Parathyroid adenoma (tissue), 2 donors: ENCODE results near the gene CAPZA1.
A peak's percentile ranks its signal among the peaks of the same experiment; 100 is the strongest.

Experiments used
- H2AFZ ChIP-seq: fragments of 300-600 bp; sonication (generic); one replicate; pipeline ENCODE4 v1.7.0; 2017; ENCODE audit warnings: antibody characterized with exemption, mild to moderate bottlenecking
- H3K27ac ChIP-seq: fragments of 300-600 bp; sonication (generic); one replicate; pipeline ENCODE4 v1.7.0; 2017
- H3K27me3 ChIP-seq: fragments of 300-600 bp; sonication (generic); one replicate; pipeline ENCODE4 v1.7.0; 2017; ENCODE audit warnings: low read length; ENCODE audit not compliant: control insufficient read depth, insufficient read depth
- H3K36me3 ChIP-seq: fragments of 300-600 bp; sonication (generic); one replicate; pipeline ENCODE4 v1.7.0; 2017; ENCODE audit warnings: low read length; ENCODE audit not compliant: control insufficient read depth, insufficient read depth
- H3K4me1 ChIP-seq: fragments of 300-600 bp; sonication (generic); one replicate; pipeline ENCODE4 v1.7.0; 2017; ENCODE audit warnings: control low read depth
- H3K4me2 ChIP-seq: fragments of 300-600 bp; sonication (generic); one replicate; pipeline ENCODE4 v1.7.0; 2017; ENCODE audit warnings: low read length
- H3K4me3 ChIP-seq: fragments of 300-600 bp; sonication (generic); one replicate; pipeline ENCODE4 v1.7.0; 2017; ENCODE audit warnings: low read depth, low read length
- H3K79me2 ChIP-seq: fragments of 300-600 bp; sonication (generic); one replicate; pipeline ENCODE4 v1.7.0; 2017; ENCODE audit warnings: control low read depth
- H3K9ac ChIP-seq: fragments of 300-600 bp; sonication (generic); one replicate; pipeline ENCODE4 v1.7.0; 2017; ENCODE audit warnings: mild to moderate bottlenecking
- H3K9me3 ChIP-seq: fragments of 300-600 bp; sonication (generic); one replicate; pipeline ENCODE4 v1.7.0; 2017; ENCODE audit warnings: low read length; ENCODE audit not compliant: control insufficient read depth
- TF ChIP-seq, protein P1 (sequence below): fragments of 300-600 bp; sonication (generic); IDR thresholded peaks from one replicate; pipeline ENCODE4 v1.7.0; 2017; ENCODE audit warnings: antibody characterized with exemption, mild to moderate bottlenecking
- donor health status: primary hyperparathyroidism.

Gene CAPZA1

DNA sequence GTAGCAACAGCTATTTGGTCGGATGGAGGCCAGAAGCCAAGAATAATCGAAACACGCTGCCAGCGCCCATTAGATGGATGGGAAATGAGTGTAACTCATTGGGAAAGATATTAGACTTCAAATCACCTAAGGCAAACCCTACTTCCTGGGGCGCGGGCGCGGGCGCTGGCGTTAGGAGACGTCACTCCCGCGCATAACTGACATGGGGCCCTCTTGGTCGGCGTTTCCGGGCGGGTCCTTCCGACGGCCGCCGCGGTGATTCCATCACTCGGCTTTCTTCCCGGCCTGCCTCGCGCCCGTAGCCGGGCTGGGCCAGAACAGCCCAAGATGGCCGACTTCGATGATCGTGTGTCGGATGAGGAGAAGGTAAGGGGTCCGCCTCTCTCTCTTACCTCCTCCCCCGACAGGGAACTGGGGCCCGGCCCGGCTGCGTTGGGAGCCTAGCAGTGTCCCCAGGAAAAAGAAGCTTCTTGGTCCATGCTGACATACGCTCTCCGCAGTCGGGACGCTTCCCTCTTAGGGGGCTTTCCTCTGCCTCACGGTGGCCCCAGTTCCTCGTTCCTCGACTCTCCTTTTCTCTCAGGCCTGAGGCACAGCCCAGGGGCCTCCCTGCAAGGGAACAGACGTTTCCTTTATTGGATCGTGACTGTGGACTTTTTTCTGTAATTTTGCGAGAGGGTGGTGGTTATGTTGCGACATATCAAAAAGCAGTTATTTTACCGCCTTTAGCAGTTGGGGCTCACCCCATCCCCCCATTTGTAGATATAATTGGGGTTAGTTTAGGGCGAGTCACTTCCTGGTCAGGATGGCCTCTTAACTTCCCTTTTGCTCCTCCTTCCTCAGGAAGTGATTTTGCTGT lies at the start of gene CAPZA1:
Gene CAPZA1 (plus strand): TSS at position 315 of the 859 bp plus-strand sequence. CDS start 13 bp downstream, at position 328.
- peak within 1 kb of the TSS; percentile 93 for H3K4me2 ChIP-seq
- peak within 1 kb of the TSS; percentile 97 for H2AFZ ChIP-seq
- peaks cover 12% of the 10 kb centered on the region for H3K79me2 ChIP-seq
- H3K36me3 ChIP-seq = no peaks in the 10 kb centered on the region
- H3K27me3 ChIP-seq = no peaks in the 10 kb centered on the region
- peak within 1 kb of the TSS; percentile 84 for H3K9ac ChIP-seq
- H3K27ac ChIP-seq = peak within 1 kb of the TSS; percentile 96
- no peaks in the 10 kb centered on the region for H3K9me3 ChIP-seq
- TF ChIP-seq, protein P1, sequence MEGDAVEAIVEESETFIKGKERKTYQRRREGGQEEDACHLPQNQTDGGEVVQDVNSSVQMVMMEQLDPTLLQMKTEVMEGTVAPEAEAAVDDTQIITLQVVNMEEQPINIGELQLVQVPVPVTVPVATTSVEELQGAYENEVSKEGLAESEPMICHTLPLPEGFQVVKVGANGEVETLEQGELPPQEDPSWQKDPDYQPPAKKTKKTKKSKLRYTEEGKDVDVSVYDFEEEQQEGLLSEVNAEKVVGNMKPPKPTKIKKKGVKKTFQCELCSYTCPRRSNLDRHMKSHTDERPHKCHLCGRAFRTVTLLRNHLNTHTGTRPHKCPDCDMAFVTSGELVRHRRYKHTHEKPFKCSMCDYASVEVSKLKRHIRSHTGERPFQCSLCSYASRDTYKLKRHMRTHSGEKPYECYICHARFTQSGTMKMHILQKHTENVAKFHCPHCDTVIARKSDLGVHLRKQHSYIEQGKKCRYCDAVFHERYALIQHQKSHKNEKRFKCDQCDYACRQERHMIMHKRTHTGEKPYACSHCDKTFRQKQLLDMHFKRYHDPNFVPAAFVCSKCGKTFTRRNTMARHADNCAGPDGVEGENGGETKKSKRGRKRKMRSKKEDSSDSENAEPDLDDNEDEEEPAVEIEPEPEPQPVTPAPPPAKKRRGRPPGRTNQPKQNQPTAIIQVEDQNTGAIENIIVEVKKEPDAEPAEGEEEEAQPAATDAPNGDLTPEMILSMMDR = no peak
- H3K4me3 ChIP-seq = peak within 1 kb of the TSS; percentile 96
- no peaks in the 10 kb centered on the region for H3K4me1 ChIP-seq

DNA sequence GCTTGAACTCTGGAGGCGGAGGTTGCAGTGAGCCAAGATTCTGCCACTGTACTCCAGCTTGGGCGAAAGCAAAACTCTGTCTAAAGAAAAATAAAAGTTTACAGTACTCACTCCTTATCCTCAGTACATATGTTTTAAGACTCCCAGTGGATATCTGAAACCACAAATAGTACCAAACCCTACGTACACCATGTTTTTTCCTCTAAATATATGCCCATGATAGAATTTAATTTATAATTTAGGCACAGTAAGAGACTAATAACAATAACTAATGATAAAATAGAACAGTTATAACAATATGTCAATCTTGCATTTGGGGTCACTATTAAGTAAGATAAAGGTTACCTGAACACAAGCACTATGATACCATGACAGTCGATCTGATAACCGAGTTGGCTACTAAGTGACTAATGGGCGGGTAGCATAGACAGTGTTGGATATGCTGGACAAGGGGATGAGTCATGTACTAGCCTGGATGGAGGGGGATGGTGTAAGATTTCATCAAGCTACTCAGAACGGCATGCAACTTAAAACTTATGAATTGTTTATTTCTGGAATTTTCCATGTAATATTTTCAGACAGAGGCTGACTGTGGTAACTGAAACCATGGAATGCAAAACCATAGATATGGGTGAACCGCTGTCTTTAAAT lies 44.4 kb upstream of the CAPZA1 start:
- Histone ChIP-seq H3K27ac (no peak overlapping the region), H3K4me1 (no peaks in the 10 kb centered on the region), H3K27me3 (no peaks in the 10 kb centered on the region), H3K9me3 (no peaks in the 10 kb centered on the region), H3K9ac (no peak overlapping the region), H3K4me2 (no peak overlapping the region), H3K4me3 (no peak overlapping the region), H2AFZ (no peak overlapping the region), H3K36me3 (no peaks in the 10 kb centered on the region), H3K79me2 (no peaks in the 10 kb centered on the region)
- TF ChIP-seq, protein P1 = no peak

DNA sequence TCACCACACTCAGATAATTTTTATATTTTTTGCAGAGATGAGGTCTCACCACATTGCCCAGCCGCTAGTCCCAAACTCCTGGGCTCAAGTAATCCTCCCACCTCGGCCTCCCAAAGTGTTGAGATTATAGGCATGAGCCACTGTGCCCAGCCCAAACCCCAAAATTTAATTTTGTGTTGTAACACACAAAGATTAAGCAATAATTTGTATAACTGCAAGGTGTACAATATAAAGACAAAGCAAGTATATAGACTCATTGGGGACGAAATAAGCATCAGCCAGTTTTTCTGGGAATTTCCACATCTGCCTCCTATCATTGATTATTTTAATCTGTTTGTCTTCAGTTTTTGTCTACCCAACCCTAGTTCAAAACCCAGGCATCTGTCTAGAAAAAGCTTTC lies 43.4 kb upstream of the CAPZA1 start:
- Histone ChIP-seq H3K36me3 (no peaks in the 10 kb centered on the region), H3K9ac (no peak overlapping the region)
- TF ChIP-seq, protein P1 = no peak

DNA sequence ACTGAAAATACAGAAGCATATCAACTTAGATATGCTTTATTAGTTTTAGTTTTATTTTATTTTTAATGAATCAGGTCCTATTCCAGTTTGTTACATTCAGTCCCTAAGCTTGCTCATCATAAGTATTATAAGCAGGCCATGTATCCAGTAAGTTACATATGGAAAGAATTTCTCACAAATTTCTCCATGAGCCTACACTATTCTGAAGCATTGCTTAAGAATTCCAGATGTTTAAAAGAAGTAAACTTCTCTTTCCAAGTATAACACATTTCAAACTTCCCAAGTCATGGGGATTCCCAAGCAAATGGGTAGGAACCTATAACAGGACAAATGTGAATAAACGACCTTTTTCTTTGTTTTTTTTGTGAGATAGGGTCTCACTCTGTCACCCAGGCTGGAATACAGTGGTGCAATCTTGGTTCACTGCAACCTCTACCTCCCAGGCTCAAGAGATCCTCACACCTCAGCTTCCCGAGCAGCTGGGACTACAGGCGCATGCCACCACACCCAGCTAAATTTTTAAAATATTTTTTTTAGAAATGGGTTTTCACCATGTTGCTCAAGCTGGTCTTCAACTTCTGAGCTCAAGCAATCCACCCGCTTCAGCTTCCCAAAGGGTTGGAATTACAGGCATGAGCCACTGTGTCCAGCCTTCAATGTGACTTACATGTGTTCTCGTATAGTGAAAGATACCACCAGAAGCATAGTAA lies 39.7 kb upstream of the CAPZA1 start:
- TF ChIP-seq, protein P1 = no peak
- Histone ChIP-seq H3K9ac (no peak overlapping the region), H3K27me3 (no peaks in the 10 kb centered on the region)

More for the DNA sequence above, 43.4 kb upstream of the CAPZA1 start:
- H2AFZ ChIP-seq = no peak overlapping the region
- no peak overlapping the region for H3K4me3 ChIP-seq
- H3K27ac ChIP-seq = no peak overlapping the region
- no peaks in the 10 kb centered on the region for H3K79me2 ChIP-seq
- H3K9me3 ChIP-seq = no peaks in the 10 kb centered on the region
- H3K27me3 ChIP-seq = no peaks in the 10 kb centered on the region
- H3K4me2 ChIP-seq = no peak overlapping the region
- H3K4me1 ChIP-seq = no peaks in the 10 kb centered on the region

More for the DNA sequence above, 39.7 kb upstream of the CAPZA1 start:
- Histone ChIP-seq H3K27ac (no peak overlapping the region), H3K9me3 (no peaks in the 10 kb centered on the region), H2AFZ (no peak overlapping the region), H3K4me1 (no peaks in the 10 kb centered on the region), H3K4me2 (no peak overlapping the region), H3K4me3 (no peak overlapping the region), H3K79me2 (no peaks in the 10 kb centered on the region), H3K36me3 (no peaks in the 10 kb centered on the region)
